Erythroblast (primary cell): ENCODE measurements around the gene ATG4D.

Experiments
- DNase-seq, 2 experiments: peaks; one replicate each; lab custom pipeline; 2025; lab: John Stamatoyannopoulos, UW
- GATA1 ChIP-seq: IDR thresholded peaks from 2 replicates; pipeline ENCODE4 v1.6.1; 2011; ENCODE audit warnings: low read depth, mild to moderate bottlenecking, control low read depth, low read length, moderate library complexity
- POLR2A ChIP-seq: IDR thresholded peaks from 2 replicates; pipeline ENCODE4 v1.6.1; 2011; ENCODE audit warnings: mild to moderate bottlenecking, low read length

Gene ATG4D

DNA sequence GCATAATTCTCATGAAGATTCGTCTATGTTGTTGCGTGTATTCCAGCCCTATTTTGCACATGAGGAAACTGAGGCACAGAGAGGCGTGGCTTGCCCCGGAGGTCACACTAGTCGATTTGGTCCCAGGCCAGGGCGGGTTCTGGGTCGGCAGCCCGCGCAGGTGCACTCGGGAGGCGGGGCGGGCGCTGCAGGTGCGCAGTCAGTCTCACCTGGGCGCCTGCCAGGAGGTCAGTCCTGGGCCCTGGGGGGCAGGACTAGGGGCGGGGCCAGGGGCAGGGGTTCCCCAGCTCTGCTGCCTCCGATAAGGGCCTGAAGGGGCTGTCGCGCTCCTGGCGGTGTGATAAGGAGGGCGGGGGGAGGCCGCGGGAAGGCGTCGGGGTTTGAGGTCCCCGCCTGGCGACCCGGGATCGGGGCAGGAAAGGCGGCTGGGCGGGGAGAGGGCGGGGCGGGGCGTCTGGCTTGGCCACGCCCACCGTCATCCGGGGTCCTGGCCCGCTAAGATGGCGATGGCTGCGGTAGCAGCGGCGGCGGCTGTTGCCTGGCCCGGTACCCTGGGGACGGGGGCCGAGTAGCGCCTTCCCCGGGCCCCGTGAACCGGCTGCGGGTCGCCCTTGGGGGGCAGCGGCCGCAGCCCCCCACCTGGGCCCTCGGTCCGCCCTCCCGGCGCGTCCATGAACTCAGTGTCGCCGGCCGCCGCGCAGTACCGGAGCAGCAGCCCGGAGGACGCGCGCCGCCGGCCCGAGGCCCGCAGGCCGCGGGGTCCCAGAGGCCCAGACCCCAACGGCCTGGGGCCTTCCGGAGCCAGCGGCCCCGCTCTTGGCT is at the start of gene ATG4D:
Gene ATG4D (plus strand): TSS at position 485 of the 822 bp plus-strand sequence. CDS start 187 bp downstream, at position 672.
- peak; percentile 68 for TF ChIP-seq POLR2A
- peak; percentile 50 for TF ChIP-seq GATA1
- DNase-seq: peak; percentile 100

DNA sequence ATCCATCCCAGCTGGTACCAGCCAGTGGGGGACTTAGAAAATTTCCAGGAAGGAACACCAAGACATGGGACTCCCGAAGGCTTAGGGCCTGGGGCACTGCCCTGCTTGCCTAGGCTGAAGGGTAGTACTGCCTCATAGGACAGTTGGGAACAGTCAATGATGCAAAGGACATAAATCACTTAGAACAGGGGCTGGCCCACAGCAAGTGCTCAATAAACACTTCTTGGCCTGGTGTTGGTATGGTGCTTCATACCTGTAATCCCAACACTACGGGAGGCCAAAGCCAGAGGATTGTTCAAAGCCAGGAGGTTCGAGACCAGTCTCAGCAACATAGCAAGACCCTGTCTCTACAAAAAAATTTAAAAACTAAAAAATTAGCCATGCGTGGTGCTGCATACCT is 46.3 kb upstream of the ATG4D start:
- no peak for DNase-seq
- TF ChIP-seq POLR2A (no peak), GATA1 (no peak)

DNA sequence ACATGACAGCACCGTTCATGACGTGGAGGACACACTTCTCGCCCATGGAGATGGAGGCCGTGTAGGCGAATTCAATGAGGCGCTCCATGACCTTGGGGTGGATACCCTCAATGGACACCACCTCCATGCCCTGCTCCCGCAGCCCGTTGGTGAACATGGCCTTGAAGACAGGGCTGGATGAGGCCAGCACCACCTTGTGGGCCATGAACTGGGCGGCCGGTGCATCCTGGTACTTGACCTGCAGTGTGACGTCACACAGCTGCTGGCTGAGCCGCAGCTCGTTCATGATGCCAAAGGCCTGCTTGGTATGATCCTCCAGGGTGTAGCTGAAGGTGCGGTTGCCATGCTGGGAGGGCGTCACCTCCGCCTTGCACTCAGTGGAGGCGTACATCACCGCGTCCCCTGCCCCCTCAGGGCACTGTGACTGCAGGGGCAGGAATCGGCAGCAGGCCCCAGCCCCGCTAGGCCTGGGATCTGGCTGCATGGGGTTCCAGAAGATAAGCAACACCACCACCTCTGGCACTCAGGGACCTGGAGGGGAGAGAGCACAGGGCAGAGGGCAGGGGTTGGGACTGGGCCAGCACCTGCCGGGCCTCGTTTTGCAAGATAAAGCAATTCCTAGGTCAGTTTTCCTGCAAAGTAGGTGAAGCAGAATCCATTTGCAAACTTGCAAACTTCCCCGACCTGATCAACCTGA is 44.0 kb upstream of the ATG4D start:
- TF ChIP-seq GATA1: no peak
- no peak for TF ChIP-seq POLR2A

DNA sequence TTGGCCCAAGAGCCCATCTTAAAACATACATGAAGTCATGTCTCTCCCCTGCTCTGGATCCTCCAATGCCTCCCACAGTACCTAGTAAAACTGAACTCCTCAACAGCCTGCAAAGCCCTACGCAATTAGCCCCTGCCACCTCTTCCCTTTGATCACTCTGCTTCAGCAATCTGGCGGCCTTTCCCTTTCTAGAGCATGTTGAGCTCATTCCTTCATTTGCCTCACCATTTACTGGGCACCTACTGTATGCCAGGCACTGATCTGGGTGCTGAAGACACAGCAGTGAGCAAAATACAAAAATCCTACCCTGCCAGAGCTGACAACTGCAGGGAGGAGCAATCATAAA is 43.5 kb upstream of the ATG4D start:
- TF ChIP-seq GATA1 (no peak), POLR2A (no peak)
- no peak for DNase-seq

More for the DNA sequence above, 44.0 kb upstream of the ATG4D start:
- no peak for DNase-seq

DNA sequence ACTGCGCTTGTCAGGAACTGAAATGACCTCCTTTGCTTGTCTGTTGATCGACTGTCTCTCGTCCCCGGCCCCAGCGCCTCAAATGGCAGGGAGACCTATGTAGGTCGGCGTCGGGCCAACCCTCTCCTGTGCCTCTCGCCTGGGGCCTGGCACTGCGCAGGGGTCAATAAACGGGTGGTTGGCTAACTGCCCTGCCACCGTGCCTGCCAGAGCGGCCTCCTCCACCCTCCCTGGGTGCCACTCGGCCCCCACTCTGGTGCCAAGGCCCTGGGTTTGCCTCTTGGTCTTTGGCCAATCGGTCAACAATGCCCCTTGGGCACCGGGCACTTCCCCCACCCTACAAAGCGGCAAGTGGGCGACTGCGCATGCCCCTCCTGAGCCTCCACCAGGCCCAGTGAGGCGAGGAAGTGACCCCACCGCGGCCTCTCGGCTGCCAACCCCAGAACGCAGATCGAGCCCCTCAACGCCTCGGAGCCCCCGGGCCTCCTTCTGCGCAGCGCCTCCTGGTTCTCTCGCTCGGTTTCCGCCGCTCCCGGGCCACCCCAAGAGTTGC is 41.7 kb upstream of the ATG4D start:
- peak; percentile 71 to 80 for DNase-seq
- TF ChIP-seq GATA1 (no peak), POLR2A (no peak)

DNA sequence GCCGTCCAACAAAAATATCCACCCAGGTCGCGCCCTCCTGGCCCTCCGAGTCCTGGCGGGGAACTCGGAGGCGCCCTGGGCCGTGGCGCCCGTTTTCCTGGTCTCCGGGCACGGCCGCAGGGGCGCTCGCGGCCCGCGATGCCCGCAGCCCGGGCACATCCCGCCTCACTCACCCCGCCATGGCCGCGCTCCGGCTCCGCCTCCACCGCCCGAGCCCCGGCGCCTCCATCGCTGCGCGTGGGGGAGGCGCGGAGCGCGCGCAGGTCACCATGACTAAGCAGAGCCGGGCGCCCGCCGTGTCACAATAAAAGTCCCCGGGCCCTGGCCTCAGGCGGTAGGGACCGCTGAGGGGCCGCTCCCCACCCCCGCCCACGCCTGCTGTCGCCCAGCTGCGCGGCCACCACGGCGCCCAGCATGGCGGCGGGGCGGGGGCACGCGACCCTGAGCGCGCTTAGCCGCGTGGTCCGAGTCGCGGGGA is 41.1 kb upstream of the ATG4D start:
- no peak for TF ChIP-seq GATA1
- peak; percentile 92 for TF ChIP-seq POLR2A
- peak; percentile 97 to 98 for DNase-seq

DNA sequence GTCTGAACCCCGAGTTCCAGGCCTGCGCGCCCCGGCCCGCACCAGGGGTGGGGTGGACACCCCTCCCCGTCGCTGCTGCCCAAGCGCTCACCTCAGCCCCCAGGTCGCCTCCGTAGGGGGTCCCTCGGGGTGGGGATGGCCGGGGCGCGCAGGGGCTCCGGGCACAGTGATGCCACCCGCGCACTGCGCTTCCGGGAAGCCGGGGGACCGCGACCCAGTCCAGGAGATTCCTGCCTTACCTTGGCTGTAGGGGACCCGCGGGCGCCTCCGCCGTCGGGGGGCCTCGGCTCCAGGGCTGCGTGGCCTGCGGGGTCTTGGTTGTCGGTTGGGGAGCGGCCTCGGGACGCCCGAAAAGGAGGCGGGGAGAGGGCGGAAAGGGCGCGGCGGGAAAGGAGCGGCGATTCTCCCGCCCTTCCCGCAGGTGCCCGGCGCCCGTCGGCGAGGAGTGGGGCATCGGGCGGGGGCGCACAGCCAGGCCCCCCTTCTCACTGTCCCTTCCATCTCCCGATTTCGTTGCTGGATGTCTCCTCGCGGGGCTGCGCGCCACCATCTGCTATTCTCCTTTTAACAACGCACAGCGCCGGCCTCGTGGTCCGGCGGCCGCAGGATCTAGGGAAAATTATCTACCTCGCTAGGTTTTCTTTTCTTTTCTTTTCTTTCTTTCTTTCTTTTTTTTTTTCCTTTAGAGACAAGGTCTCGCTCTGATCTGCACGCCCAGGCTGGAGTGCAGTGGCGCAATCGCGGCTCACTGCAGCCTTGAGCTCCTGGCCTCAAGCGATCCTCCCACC is 40.5 kb upstream of the ATG4D start, which contains the start of gene KEAP1:
Gene KEAP1 (minus strand): TSS at position 355 of the 788 bp plus-strand sequence. CDS start 3,323 bp downstream, outside the sequence.
- peak; percentile 78 to 82 for DNase-seq
- TF ChIP-seq POLR2A (no peak), GATA1 (no peak)

DNA sequence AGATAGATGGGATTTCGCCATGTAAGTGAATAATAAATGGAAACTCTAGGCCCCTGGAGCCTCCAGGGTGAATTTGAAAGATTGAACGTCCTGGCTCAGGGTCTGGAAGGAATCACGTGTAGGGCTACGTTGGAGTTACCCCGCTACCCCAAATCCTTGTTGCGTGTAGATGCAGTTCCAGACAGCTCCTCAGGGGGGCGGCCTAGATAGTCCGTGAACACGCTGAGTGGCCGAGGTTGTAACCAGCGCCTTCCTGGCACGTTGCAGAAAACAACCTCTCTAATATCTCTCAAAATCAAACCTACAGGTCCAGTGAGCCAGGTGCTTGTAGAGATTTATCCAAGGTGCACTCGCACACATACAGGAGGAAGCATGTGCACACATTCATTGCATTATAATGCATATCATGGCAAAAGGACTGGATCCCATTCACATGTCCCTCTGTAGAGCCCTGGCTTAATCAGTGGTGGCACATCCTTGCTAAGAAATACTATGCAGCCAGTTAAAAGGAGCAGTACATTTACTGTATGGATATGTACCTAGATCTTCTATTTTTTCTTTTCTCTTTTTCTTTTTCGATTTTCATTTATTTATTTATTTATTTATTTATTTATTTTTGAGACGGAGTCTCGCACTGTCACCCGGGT is 38.0 kb upstream of the ATG4D start:
- peak; percentile 84 to 89 for DNase-seq
- TF ChIP-seq GATA1 (no peak), POLR2A (no peak)

DNA sequence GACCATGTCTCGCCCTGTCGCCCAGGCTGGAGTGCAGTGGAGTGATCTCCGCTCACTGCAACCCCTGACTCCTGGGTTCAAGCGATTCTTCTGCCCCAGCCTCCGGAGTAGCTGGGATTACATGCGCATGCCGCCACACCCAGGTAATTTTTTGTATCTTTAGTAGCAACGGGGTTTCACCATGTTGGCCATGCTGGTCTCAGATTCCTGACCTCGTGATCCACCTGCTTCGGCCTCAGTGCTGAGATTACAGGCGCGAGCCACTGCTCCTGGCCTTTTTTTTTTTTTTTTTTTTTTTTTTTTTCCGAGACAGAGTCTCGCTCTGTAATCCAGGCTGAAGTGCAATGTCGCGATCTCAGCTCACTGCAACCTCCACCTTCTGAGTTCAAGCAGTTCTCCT is 35.7 kb upstream of the ATG4D start:
- TF ChIP-seq GATA1: no peak
- no peak for TF ChIP-seq POLR2A
- no peak for DNase-seq

DNA sequence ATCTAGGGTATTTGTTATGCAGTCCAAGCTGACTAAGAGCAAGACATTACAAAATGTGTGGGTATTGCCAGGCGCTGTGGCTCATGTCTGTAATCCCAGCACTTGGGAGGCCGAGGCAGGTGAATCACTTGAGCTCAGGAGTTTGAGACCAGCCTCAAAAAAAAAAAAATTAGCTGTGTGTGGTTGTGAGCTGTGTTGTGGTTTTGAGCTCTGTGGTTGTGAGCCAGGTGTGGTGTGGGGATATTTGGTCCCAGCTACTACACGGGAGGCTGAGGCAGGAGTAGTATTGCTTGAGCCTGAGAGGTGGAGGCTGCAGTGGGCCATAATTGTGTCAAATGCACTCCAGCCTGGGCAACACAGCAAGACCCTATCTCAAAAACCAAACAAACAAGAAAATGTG is 35.0 kb upstream of the ATG4D start:
- DNase-seq: no peak
- no peak for TF ChIP-seq POLR2A

DNA sequence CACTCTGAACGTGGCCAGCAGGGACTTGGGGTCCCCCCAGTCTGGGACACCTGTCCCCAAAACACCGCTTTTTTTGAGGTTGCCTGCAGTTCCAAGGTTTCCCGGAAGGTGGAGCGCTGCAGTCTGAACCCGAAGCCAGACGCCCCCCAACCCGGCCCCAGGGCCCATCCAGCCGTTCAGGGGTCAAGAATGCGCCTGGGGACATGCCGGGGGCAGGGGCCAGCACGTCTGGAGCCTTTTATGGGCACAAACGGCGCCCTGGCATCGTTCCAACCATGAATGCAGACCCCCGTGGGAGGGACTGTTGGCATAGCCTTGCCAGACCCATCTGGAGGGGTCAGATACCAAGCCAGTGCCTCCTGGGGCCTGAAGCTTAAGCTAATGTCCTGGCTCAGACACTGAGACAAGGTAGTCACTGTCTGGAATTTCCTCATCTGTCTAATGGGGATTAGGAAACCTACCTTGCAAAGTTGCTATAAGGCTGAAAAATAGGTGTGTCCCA is 33.4 kb upstream of the ATG4D start:
- TF ChIP-seq POLR2A: no peak
- TF ChIP-seq GATA1: no peak
- DNase-seq: peak; percentile 62 to 63

DNA sequence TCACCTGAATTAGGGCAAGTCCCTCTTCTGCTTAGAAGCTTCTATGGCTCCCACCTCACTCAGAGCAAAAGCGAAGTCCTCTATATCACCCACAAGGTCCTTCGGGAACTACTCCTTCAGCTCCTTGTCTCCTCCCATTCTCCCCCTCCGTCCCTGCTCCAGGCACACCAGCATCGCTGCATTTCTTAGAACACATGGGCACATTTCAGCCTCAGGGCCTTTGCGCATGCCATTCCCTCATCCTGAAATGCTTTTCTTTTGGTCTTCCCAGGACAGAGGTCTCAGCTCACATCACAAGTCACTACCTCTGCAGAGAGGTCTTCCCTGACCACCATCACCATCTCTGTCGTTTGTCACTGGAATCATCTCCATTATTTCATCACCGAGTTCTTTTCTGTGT is 30.5 kb upstream of the ATG4D start:
- no peak for TF ChIP-seq POLR2A
- no peak for TF ChIP-seq GATA1
- no peak for DNase-seq
